ENCODE results near the gene SUPT5H.

The SUPT5H gene

DNA sequence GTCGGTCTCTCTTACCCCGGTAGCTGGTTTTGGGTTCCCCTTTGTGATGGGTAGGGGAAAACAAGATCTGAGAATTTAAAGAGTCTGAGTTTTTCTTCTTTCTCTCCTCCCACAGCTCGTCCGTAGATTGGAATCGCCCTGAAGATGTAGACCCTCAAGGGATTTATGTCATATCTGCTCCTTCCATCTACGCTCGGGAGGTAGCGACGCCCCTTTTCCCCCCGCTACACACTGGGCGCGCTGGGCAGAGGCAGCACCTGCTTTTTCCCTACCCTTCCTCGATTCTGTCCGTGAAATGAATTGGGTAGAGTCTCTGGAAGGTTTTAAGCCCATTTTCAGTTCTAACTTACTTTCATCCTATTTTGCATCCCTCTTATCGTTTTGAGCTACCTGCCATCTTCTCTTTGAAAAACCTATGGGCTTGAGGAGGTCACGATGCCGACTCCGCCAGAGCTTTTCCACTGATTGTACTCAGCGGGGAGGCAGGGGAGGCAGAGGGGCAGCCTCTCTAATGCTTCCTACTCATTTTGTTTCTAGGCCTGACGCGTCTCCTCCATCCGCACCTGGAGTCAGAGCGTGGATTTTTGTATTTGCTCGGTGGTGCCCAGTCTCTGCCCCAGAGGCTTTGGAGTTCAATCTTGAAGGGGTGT, 62.5 kb downstream of the SUPT5H start:
- TF ChIP-seq, protein P1, sequence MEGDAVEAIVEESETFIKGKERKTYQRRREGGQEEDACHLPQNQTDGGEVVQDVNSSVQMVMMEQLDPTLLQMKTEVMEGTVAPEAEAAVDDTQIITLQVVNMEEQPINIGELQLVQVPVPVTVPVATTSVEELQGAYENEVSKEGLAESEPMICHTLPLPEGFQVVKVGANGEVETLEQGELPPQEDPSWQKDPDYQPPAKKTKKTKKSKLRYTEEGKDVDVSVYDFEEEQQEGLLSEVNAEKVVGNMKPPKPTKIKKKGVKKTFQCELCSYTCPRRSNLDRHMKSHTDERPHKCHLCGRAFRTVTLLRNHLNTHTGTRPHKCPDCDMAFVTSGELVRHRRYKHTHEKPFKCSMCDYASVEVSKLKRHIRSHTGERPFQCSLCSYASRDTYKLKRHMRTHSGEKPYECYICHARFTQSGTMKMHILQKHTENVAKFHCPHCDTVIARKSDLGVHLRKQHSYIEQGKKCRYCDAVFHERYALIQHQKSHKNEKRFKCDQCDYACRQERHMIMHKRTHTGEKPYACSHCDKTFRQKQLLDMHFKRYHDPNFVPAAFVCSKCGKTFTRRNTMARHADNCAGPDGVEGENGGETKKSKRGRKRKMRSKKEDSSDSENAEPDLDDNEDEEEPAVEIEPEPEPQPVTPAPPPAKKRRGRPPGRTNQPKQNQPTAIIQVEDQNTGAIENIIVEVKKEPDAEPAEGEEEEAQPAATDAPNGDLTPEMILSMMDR (IDR thresholded peaks at IDR 0.05; ENCODE audit: insufficient read depth, low read depth, low read length, missing control alignments): no peak
- no peak for DNase-seq (ENCODE audit: low read depth)
- H3K4me3 ChIP-seq (ENCODE audit: low read length): peak overlapping the region; percentile 50

GRCh38 chr19:39508629-39509028, 63.2 kb downstream of the SUPT5H start:
- TF ChIP-seq, protein P1 (IDR thresholded peaks at IDR 0.05; ENCODE audit: insufficient read depth, low read depth, low read length, missing control alignments): no peak
- no peak for DNase-seq (ENCODE audit: low read depth)
- H3K4me3 ChIP-seq (ENCODE audit: low read length): no peak overlapping the region

- no peak for DNase-seq (ENCODE audit: low read depth)
- TF ChIP-seq, protein P1 (IDR thresholded peaks at IDR 0.05; ENCODE audit: insufficient read depth, low read depth, low read length, missing control alignments): no peak
- no peak overlapping the region for H3K4me3 ChIP-seq (ENCODE audit: low read length)
Observed at GRCh38 chr19:39509233-39509632, 63.9 kb downstream of the SUPT5H start.

DNA sequence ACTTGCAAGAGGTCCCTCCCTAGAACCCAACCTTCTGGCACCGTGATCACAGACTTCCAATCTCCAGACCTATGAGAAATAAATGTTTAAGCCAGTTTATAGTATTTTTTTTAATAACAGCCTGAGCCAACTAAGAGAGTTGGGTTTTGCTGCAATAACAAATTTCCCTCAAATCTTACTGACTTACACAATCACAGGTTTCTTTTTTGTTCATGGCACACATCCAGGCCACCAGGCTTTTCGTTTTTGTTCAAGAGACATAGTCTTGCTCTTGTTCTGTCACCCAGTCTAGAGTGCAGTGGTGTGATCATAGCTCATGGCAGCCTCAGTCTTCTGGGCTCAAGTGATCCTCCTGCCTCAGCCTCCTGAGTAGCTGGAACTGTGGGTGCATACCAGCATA, 67.6 kb downstream of the SUPT5H start:
- no peak overlapping the region for H3K4me3 ChIP-seq (ENCODE audit: low read length)
- DNase-seq (ENCODE audit: low read depth): no peak
- TF ChIP-seq, protein P1 (IDR thresholded peaks at IDR 0.05; ENCODE audit: insufficient read depth, low read depth, low read length, missing control alignments): no peak

DNA sequence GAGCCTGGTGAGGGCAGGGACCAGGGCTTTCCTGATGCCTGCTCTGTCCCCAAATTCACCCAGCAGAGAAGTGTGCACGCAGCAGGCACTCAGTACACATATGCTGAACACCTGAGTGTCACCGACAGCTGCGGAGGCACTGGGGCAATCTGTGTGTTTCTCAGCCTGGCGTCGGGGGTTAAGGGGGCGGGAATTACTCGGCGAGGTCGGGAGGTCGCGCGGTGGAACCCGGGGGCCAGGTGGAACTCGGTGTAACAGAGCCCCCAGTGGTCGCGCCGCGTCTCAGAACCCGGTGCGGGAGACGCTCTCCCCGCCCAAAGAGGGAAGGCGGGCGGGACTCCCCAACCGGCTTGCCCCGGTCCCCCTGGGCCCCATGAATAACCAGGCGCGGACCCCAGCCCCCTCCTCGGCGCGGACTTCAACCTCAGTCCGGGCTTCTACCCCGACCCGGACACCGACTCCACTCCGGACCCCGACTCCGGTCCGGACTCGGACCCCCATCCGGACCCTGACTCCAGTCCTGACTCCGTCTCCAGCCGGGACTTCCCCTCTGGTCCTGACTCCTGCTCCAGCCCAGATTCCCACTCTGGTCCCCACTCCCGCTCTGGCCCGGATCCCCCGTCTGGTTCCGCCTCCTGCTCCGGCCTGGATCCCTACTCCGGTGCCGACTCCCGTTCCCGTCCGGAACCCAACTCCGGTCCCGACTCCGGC, 69.6 kb downstream of the SUPT5H start, which contains the start of gene SELENOV:
Gene SELENOV, plus strand, starts transcription at position 300 of the 711 bp plus-strand sequence. Its CDS starts 74 bp downstream, at position 374.
- no peak for DNase-seq (ENCODE audit: low read depth)
- TF ChIP-seq, protein P1 (IDR thresholded peaks at IDR 0.05; ENCODE audit: insufficient read depth, low read depth, low read length, missing control alignments): no peak
- H3K4me3 ChIP-seq (ENCODE audit: low read length): peak within 1 kb of the TSS; percentile 13

GRCh38 chr19:39515551-39516191, 70.3 kb downstream of the SUPT5H start:
- H3K4me3 ChIP-seq (ENCODE audit: low read length): peak overlapping the region; percentile 13
- TF ChIP-seq, protein P1 (IDR thresholded peaks at IDR 0.05; ENCODE audit: insufficient read depth, low read depth, low read length, missing control alignments): no peak
- DNase-seq (ENCODE audit: low read depth): no peak
